ENCODE measurements around the gene CDH4.
A peak's percentile ranks its signal among the peaks of the same experiment; 100 is the strongest.

DNA sequence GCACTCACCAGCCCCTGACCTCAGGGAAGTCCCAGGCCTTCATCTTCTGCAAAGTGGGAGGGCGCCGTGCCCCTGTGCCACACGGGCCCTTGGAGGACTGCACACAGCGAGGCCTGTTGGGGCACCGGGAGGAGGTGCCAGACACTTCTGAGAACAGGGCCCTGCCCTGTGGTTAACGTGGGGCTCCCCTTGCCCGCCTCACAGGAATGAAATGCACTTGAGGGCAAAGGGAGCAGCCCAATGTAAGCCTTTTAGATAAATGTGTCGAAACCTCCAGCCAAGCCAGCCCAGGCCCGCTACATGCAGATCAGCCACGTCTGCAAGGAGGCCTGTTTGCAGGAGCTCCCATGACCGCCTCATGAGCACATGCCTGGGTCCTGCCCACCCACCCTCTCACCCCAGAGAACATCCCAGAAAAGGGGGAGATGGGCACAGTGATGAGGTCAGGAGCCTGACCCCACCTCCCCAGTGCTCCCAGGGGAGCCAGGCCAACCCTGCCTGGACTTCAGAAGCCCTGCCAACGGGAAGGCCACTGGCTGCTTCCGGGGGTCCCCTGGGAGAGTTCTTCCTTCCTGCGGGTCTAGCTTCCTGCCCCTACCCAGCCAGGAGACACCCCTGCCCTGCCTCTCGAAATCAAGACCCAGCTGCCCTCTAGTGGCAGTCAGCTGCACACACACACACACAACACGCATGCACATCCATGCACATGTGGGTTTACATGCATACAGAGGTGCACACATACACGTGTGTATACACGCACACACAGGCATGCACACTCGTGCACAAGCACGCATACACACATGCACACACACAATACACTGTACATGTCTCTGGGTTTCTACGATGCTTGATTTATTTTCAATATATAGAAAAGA is 634.9 kb downstream of the CDH4 start:
- TF ChIP-seq NFYB (CRISPR knock-in tag; conservative IDR thresholded peaks at IDR 0.05; ENCODE audit: low read depth) (no peak), ZNF121 (CRISPR knock-in tag; IDR thresholded peaks at IDR 0.05) (no peak), RELA (CRISPR knock-in tag; IDR thresholded peaks at IDR 0.05; ENCODE audit: borderline replicate concordance) (no peak), NFATC4 (CRISPR knock-in tag; IDR thresholded peaks at IDR 0.05) (no peak), ZNF138 (CRISPR knock-in tag; conservative IDR thresholded peaks at IDR 0.05) (no peak), FOXP1 (CRISPR knock-in tag; IDR thresholded peaks at IDR 0.05; ENCODE audit: borderline replicate concordance) (no peak), FOXJ3 (CRISPR knock-in tag; IDR thresholded peaks at IDR 0.05; ENCODE audit: borderline replicate concordance) (no peak)
- TF ChIP-seq, protein P1, sequence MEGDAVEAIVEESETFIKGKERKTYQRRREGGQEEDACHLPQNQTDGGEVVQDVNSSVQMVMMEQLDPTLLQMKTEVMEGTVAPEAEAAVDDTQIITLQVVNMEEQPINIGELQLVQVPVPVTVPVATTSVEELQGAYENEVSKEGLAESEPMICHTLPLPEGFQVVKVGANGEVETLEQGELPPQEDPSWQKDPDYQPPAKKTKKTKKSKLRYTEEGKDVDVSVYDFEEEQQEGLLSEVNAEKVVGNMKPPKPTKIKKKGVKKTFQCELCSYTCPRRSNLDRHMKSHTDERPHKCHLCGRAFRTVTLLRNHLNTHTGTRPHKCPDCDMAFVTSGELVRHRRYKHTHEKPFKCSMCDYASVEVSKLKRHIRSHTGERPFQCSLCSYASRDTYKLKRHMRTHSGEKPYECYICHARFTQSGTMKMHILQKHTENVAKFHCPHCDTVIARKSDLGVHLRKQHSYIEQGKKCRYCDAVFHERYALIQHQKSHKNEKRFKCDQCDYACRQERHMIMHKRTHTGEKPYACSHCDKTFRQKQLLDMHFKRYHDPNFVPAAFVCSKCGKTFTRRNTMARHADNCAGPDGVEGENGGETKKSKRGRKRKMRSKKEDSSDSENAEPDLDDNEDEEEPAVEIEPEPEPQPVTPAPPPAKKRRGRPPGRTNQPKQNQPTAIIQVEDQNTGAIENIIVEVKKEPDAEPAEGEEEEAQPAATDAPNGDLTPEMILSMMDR (IDR thresholded peaks at IDR 0.05), result peak; percentile 79
- TF ChIP-seq, protein P2, sequence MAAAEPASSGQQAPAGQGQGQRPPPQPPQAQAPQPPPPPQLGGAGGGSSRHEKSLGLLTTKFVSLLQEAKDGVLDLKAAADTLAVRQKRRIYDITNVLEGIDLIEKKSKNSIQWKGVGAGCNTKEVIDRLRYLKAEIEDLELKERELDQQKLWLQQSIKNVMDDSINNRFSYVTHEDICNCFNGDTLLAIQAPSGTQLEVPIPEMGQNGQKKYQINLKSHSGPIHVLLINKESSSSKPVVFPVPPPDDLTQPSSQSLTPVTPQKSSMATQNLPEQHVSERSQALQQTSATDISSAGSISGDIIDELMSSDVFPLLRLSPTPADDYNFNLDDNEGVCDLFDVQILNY (CRISPR knock-in tag; IDR thresholded peaks at IDR 0.05), result no peak
- TF ChIP-seq, protein P3, sequence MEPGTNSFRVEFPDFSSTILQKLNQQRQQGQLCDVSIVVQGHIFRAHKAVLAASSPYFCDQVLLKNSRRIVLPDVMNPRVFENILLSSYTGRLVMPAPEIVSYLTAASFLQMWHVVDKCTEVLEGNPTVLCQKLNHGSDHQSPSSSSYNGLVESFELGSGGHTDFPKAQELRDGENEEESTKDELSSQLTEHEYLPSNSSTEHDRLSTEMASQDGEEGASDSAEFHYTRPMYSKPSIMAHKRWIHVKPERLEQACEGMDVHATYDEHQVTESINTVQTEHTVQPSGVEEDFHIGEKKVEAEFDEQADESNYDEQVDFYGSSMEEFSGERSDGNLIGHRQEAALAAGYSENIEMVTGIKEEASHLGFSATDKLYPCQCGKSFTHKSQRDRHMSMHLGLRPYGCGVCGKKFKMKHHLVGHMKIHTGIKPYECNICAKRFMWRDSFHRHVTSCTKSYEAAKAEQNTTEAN (CRISPR knock-in tag; IDR thresholded peaks at IDR 0.05), result no peak
- TF ChIP-seq, protein P4, sequence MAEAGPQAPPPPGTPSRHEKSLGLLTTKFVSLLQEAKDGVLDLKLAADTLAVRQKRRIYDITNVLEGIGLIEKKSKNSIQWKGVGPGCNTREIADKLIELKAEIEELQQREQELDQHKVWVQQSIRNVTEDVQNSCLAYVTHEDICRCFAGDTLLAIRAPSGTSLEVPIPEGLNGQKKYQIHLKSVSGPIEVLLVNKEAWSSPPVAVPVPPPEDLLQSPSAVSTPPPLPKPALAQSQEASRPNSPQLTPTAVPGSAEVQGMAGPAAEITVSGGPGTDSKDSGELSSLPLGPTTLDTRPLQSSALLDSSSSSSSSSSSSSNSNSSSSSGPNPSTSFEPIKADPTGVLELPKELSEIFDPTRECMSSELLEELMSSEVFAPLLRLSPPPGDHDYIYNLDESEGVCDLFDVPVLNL (CRISPR knock-in tag; IDR thresholded peaks at IDR 0.05; ENCODE audit: borderline replicate concordance, low read depth), result no peak
